HG03558 (cell line): ENCODE data around the gene ALPP.
"Not testable (repeated sequence)": the region's sequence is repeated elsewhere in the genome, so short reads cannot be mapped to it uniquely, and the experiment has no call there.

Source experiments
- ATAC-seq: cut with Tn5 transposase; IDR thresholded peaks from one replicate; pipeline ENCODE4 v1.9.1; 2021; ENCODE audit warnings: moderate number of reproducible peaks; ENCODE audit not compliant: unreplicated experiment; ENCODE audit errors: extremely low read depth

Gene ALPP

GRCh38 chr2:232363064-232363783, 15.3 kb upstream of the ALPP start:
- not testable (repeated sequence) for ATAC-seq

GRCh38 chr2:232363784-232364615, 14.6 kb upstream of the ALPP start:
- no peak for ATAC-seq

GRCh38 chr2:232364806-232365594, 13.6 kb upstream of the ALPP start:
- not testable (repeated sequence) for ATAC-seq

- no peak for ATAC-seq
Observed at GRCh38 chr2:232365621-232366321, 12.8 kb upstream of the ALPP start.

GRCh38 chr2:232366461-232366860, 12.1 kb upstream of the ALPP start:
- not testable (repeated sequence) for ATAC-seq

GRCh38 chr2:232367016-232367415, 11.5 kb upstream of the ALPP start:
- no peak for ATAC-seq

- no peak for ATAC-seq
Observed at GRCh38 chr2:232367591-232368233, 10.8 kb upstream of the ALPP start.

GRCh38 chr2:232368311-232368731, 10.2 kb upstream of the ALPP start:
- no peak for ATAC-seq

GRCh38 chr2:232369126-232369951, 9.2 kb upstream of the ALPP start:
- ATAC-seq = no peak

GRCh38 chr2:232370007-232370406, 8.5 kb upstream of the ALPP start:
- not testable (repeated sequence) for ATAC-seq

- ATAC-seq = no peak
Observed at GRCh38 chr2:232372231-232373208, 6.0 kb upstream of the ALPP start.

GRCh38 chr2:232374356-232374755, 4.2 kb upstream of the ALPP start:
- ATAC-seq = no peak

- no peak for ATAC-seq
Observed at GRCh38 chr2:232375164-232375563, 3.4 kb upstream of the ALPP start.

- ATAC-seq = no peak
Observed at GRCh38 chr2:232376260-232376659, 2.3 kb upstream of the ALPP start.

- no peak for ATAC-seq
Observed at GRCh38 chr2:232376713-232377112, 1.8 kb upstream of the ALPP start.

- no peak for ATAC-seq
Observed at GRCh38 chr2:232377319-232377718, 1.2 kb upstream of the ALPP start.

- ATAC-seq = no peak
Observed at GRCh38 chr2:232377841-232378734, 463 bp upstream of the ALPP start.
